Pons (tissue), 1 donor: ENCODE data around the gene AMPD1.

Source experiments
- DNase-seq: peaks from one replicate; pipeline ENCODE4 v3.0.0-alpha.2; 2016; ENCODE audit warnings: low spot score

Gene AMPD1

DNA sequence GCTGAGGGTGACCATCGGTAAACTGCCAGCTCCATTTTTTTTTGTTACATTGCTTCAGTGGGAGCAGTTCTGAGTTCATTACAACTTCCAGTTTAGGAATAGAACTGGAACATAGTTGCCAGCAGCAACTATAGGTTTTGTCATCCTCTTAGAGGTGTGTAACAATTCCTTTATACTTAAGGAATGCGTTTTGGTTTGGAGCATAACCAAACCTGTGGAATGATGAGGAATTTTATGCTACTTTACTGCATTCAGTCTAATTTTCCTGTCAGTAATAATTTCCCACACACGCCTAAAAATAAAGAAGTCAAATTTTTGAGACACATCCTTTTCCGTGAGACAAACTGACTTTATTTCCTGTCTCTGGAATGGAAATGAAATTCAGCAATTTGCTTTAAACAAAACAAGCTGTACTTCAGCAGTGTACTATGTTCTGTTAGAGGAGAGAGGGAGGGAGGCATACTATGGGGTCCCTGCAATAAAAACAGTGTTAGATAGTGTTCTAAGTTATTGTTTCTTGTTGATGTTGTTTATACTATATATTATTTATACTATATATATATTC, 4.8 kb upstream of the AMPD1 start:
- DNase-seq: no peak

- DNase-seq: no peak
Measured at GRCh38 chr1:114696810-114697209, 1.5 kb upstream of the AMPD1 start.

DNA sequence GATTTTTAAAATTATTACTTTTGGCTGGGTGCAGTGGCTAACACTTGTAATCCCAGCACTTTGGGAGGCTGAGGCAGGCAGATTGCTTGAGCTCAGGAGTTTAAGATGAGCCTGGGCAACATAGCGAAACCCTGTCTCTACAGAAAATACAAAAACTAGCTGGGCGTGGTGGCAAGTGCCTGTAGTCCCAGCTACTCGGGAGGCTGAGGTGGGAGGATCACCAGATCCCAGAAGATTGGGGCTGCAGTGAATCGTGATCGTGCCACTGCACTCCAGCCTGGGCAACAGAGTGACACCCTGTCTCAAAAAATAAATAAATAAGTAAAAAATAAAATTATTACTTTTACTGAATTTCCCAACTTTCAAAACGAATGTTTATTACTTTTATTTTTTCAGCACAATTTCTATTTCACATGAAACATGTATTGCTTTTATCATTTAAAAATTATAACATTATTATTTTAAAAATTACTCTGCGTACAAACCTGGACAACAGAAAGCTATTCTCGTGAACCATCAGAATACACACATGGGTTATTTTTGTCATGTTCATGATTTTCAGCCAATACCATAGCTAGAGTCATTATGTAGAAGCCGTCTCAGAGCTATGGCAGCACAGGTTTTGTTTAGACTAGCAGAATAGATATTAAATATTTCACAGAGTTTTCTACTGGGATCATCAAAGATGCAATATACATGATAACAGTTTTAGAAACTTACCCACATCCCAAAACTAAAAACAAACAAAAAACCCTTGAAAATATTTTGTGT, 621 bp downstream of the AMPD1 start:
- DNase-seq: no peak

DNA sequence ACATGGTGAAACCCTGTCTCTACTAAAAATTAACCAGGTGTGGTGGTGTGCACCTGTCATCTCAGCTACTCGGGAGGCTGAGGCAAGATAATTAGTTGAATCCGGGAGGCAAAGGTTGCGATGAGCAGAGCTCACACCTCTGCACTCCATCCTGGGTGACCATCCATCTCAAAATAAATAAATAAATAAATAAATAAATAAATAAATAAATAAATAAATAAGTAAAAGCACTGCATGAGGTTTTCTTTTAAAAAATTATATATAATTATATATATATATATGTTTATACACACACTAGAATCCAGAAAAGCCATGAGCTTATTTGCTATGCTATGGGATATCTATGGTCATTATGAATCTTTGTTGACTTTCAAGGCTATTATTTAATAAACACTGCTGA, 2.4 kb downstream of the AMPD1 start:
- no peak for DNase-seq

- no peak for DNase-seq
Measured at GRCh38 chr1:114691061-114691460, 4.3 kb downstream of the AMPD1 start.

DNA sequence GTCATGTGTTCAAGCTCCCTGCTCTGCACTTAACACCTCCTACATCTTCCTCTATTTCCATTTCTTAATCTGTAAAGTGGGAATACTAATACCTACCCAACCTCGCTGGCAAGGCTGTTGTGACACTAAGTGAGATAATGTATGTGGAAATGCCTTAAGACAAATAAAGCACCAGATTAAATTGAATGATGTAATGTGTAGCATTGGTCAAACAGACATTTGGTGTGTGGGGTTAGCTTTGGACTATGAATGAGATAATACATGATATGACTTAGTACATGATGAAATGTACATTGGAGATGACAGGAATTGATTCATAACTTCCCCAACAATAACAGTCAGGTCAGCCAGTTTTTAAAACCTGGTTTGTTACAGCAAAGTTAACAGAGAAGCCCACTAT, 5.2 kb downstream of the AMPD1 start:
- DNase-seq: no peak

GRCh38 chr1:114688526-114688925, 6.8 kb downstream of the AMPD1 start:
- no peak for DNase-seq

DNA sequence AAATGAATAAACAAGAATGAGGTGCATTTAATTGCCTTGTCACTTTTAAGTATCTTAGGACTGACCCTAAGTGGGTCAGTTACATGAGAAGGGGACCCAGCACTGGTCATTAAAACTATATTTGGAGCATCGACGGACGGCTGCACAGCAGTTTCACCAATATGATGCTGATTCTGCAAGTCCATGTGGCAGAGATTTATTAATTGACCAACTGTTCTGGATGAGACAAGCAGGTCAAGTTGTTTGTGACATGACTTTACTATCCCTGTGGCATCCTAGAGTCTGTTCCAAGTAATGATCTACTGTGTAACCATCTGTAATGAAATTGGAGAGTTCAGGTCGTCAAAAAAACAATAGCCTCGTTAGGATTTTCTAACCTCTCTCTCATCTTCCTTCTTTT, 9.5 kb downstream of the AMPD1 start:
- DNase-seq: no peak

GRCh38 chr1:114677691-114678090, 17.7 kb downstream of the AMPD1 start:
- DNase-seq: no peak

DNA sequence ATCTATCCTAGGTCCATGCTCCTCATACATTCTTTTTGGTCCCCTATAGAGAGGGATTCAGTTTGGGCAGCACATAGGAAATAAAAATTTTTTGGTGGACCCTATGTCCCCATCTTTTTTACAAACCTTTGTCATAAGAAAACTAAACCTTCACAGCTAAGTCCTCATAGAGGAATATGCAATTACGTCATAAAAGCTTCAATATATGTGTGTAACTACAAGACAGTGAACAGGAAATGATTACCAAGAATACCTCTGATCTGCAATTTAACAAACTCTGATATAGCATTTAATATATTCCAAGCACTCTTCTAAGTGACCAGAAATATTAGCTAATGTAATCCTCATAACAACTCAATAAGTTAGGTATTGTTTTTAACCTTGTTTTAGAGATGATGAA, 19.2 kb downstream of the AMPD1 start:
- DNase-seq: no peak

DNA sequence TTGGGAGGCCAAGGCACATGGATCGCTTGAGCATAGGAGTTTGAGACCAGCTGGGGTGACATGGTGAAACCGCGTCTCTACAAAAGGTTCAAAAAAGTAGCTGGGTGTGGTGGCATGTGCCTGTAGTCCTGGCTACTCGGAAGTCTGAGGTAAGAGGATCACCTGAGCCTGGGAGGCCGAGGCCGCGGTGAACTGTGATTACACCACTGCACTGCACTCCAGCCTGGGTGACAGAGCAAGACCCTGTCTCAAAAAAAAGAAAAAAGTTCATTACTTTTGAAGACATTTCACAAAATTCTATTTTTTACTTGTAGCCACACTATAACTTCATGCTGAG, 23.4 kb downstream of the AMPD1 start:
- no peak for DNase-seq

DNA sequence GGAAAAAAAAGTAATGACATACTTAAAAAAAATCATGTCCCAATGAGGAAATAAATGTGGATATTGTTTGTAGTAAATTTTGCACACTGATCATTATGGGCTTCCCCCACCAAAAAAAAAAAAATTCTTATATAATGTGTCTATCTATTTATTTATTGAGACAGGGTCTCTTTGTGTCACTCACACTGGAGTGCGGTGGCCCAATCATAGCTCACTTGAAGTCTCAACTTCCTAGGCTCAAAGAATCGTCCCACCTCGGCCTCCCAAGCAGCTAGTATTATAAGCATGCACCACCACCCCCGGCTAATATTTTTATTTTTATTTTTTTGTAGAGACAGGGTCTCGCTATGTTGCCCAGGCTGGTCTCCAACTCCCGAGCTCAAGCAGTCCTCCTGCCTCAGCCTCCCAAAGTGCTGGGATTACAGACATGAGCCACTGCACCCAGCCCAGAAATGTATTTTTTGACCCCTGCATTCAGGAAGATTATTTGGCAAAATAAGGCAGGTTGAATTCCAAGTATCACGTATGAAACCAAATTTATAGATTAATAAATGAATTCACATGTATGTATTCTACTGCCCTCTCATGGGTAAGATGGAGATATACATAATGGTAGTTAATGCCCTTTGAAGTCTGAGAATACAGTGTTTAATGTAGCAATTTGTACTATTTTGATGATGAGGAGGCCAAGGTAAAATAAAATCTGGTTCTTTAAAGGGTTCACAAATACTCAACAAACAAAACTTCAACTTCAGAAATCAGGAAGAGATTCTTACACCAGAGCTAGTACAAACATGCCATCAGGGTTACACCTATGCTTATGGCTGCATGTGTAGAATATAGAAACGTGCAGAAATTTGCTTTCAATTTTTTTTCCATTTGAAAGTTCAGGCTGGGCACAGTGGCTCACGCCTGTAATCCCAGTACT, 24.1 kb downstream of the AMPD1 start:
- no peak for DNase-seq

- DNase-seq: peak; percentile 92
Measured at GRCh38 chr1:114670083-114671010, 25.0 kb downstream of the AMPD1 start.

DNA sequence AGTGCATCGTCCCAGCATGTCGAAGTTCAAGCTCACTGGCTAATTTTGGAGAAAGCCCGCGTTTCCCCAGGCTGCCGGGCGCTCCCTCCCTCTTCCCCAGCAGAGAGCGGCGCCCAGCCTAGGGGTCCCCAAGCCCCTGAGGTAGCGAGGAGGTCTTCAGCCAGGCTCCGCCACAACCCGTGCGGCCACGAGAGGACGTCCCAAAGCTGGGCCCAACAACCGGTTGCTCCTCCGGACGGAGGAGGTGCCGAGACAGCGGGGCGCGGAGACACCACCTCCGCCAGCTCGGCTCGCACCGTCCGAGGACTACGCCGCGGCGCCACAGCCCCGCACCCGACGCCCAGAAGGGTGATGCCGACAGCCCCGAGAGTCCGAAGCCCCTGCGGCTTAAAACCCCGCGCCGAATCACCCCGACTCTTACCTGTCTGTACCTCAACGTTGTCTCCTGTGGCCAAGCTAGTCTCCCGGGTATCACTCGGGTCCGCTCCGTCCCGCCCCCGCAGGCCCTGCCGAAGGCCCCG, 25.7 kb downstream of the AMPD1 start, which contains the start of gene DENND2C:
Gene DENND2C, minus strand, starts transcription at position 488 of the 521 bp plus-strand sequence. CDS start 44,065 bp downstream, outside the sequence.
- no peak for DNase-seq

DNA sequence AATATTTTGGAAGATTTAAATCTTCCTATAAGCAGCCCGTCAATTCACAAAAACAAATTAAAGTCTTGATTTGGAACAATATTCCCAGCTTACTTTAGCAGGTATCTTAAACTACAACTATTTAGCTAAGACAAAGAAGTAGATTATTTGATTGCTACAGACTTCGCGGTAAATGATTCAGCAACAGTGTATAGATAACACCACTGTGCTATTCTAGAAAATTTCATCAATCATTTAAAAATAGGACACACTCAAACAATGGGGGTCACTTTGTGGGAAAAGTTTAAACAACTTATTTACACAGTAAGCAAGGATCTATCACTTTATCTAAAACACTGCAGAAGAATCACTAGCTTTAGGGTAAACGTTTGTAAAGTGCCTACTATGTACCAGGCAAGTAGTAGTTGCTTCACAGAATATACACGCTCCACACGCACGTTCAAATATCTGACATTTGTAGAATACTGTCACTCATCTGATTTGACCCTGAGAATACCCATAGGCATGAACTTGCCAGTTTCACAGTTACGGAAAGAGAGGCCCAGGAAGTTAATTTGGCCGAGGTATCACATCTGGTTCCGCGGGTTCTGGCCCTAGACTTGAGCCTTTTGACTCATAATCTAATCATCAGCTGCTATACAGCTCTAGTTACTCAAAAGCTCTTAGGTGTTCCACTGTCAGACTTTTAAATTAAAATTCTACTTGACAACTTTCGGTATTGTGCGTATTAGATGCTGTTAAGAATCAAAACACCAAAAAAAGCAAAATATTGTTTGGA, 26.4 kb downstream of the AMPD1 start:
- DNase-seq: peak; percentile 2

- DNase-seq: no peak
Measured at GRCh38 chr1:114668373-114668772, 27.0 kb downstream of the AMPD1 start.

DNA sequence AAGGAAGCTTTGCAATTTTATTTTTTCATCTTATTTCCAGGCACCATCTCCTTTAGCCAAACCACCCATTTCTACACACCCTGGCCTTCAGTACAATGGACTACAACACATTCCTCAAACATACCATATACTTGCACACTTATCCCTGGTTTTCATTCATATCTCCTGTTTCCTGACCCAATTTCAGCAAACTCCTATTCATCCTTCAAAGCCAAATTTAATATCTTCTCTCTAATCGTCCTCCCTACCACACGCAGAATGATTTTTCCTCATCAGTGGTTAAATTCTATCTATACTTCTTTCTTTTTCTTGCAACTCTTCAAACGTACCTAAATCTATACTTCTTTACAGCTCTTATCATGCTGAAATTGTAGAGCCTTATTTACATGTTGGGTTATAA, 28.4 kb downstream of the AMPD1 start:
- DNase-seq: no peak

DNA sequence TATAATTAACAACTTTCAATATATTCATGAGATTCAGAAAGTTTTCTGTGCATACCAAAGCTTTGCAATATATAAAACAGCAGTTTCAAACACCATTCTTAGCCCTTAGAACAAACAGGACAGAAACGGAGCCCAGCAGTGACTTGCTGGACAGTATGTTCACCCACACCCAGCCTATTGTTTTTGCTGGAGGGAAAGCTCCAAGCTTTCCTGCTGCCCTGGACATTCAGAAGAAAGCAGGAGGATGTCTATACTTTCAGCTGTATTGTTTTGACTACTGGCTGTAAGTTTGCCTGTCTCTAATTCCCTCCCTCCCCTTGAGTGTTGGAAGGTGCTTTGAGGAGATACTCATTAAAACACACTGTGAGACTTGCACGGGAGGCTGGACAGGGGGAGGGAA, 35.1 kb downstream of the AMPD1 start:
- no peak for DNase-seq

- no peak for DNase-seq
Measured at GRCh38 chr1:114651893-114652292, 43.5 kb downstream of the AMPD1 start.

DNA sequence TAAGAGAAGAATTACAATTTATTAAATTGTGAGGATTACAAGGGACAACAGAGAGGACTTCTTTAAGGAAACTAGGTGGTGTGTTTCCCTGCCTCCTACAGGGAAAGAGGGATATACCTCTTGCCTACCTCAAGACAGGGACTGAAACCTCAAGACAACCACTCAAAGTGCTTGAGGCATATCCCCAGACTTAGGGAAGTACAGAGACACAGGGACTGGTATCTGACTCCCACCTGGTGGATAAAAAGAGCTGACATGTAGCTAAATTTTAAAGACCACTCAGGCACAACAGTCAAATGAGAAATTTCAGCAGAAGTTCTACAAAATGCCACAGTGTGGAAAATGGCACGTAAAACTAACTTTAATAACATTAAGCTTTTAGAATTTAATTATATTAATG, 46.8 kb downstream of the AMPD1 start:
- no peak for DNase-seq

DNA sequence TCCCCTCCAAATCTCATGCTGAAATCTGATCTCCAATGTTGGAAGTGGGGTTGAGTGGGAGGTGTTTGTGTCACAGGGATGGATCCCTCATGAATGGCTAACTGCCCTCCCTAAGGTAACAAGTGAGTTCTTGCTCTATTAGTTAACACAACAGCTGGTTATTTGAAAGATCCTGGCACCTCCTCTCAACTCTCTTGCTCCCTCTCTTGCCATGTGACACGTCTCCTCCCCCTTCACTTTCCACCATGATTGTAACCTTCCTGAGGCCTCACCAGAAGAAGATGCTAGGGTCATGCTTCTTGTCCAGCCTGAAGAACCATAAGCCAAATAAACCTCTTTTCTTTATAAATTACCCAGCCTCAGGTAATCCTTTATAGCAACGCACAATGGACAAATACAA, 54.0 kb downstream of the AMPD1 start:
- no peak for DNase-seq
